Suprapubic skin (tissue), 4 donors: ENCODE results near the gene GATA3.

ENCODE experiments used
- CTCF ChIP-seq, 2 donors: fragments of 200-600 bp in 1 of 2; fragments of 450-650 bp in 1 of 2; sonication (generic) in 1 of 2; IDR thresholded peaks; one replicate each; pipeline ENCODE4 v1.5.1; 2016 to 2019; ENCODE audit warnings: antibody characterized with exemption in 2 of 2, mild to moderate bottlenecking in 1 of 2, moderate library complexity in 1 of 2
- EP300 ChIP-seq: sonication (generic); formaldehyde crosslinking; IDR thresholded peaks from one replicate; pipeline ENCODE4 v1.6.1; 2017; ENCODE audit warnings: antibody characterized with exemption
- POLR2A ChIP-seq, 2 donors: fragments of 450-650 bp; IDR thresholded peaks; one replicate each; pipeline ENCODE4 v1.6.1; 2017; ENCODE audit warnings: antibody characterized with exemption in 2 of 2, mild to moderate bottlenecking in 2 of 2, moderate library complexity in 2 of 2
- POLR2AphosphoS5 ChIP-seq, 3 donors: sonication (generic); formaldehyde crosslinking; IDR thresholded peaks; one replicate each; pipeline ENCODE4 v1.6.1; 2017; ENCODE audit warnings: antibody characterized with exemption in 3 of 3

- no peak for TF ChIP-seq POLR2A (IDR thresholded peaks at IDR 0.05)
- no peak for TF ChIP-seq CTCF (IDR thresholded peaks at IDR 0.05)
- no peak for TF ChIP-seq POLR2AphosphoS5 (IDR thresholded peaks at IDR 0.05)
- TF ChIP-seq EP300: no peak
These were observed 62.5 kb downstream of the GATA3 start for GRCh38 chr10:8116926-8117493.
